GM21390 (cell line): ENCODE measurements around the gene PIBF1.
A peak's percentile ranks its signal among the peaks of the same experiment; 100 is the strongest.

ENCODE experiments used
- ATAC-seq: cut with Tn5 transposase; IDR thresholded peaks from one replicate; pipeline ENCODE4 v1.9.1; 2021; ENCODE audit not compliant: unreplicated experiment

PIBF1 gene

DNA sequence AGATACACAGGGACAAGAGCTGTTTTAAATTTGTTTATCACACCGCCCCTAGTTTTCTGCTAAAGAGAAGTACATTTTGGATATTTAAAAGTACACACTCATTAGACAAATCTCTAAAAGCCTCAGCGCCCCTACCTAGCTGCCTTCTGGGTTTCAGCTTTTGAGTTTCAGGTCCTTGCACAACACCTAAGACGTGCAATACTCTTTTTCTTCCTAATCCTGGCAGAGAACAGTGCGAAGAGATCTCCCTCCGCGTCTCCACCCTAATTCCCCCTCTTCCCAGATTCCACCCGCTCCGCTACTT lies 276.5 kb downstream of the PIBF1 start:
- peak; percentile 22 for ATAC-seq

DNA sequence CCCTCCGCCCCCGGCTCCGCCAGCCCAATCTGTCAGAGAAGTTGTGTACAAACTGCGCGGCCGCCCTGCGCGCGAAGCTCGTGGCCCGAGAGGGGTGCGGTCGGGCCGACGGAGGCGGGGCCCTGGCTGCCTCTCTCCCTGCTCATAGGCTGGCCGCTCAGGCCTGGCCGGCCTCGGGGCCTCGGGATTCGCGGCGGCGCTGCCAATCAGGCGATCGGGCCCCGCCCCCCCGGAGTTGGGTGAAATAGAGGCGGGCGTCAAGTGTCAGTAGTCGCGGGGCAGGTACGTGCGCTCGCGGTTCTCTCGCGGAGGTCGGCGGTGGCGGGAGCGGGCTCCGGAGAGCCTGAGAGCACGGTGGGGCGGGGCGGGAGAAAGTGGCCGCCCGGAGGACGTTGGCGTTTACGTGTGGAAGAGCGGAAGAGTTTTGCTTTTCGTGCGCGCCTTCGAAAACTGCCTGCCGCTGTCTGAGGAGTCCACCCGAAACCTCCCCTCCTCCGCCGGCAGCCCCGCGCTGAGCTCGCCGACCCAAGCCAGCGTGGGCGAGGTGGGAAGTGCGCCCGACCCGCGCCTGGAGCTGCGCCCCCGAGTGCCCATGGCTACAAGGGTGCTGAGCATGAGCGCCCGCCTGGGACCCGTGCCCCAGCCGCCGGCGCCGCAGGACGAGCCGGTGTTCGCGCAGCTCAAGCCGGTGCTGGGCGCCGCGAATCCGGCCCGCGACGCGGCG lies 277.0 kb downstream of the PIBF1 start, which contains the start of gene KLF5:
Gene KLF5, plus strand, starts transcription at position 270 of the 724 bp plus-strand sequence. Its CDS starts 323 bp downstream, at position 593.
- ATAC-seq = peak; percentile 93

DNA sequence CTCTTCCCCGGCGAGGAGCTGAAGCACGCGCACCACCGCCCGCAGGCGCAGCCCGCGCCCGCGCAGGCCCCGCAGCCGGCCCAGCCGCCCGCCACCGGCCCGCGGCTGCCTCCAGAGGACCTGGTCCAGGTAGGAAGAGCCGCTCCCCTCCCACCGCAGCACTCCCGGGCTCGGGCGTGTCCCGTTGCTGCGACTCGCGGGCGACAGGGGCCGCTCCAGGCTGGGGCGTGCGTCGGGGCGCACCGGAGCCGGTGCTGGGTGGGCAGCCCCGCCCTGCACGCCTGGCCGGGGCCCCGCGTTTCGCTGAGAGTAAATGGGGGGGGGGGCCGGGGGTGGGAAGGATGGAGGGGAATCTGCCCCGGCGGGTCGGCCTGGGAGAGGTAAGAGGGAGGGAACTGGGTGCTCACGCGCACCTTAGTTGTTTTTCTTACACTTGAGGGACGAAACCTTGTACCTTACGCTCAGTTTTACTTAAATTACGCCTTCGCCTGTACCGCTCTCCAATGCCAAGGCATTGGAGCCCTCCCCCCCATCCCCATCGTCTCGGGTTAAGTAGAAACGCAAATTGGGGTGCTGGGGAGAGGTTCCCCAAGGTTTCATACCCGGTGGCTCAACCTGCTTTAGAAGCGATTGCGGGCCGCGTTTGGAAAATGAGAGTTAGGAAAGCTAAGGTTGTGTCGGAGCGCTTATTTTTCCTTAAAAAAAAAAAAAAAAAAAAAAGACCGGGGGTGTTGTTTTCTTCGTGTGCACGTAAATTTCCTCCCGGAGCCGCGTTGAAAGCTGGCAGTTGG lies 277.7 kb downstream of the PIBF1 start:
- ATAC-seq = peak; percentile 47

DNA sequence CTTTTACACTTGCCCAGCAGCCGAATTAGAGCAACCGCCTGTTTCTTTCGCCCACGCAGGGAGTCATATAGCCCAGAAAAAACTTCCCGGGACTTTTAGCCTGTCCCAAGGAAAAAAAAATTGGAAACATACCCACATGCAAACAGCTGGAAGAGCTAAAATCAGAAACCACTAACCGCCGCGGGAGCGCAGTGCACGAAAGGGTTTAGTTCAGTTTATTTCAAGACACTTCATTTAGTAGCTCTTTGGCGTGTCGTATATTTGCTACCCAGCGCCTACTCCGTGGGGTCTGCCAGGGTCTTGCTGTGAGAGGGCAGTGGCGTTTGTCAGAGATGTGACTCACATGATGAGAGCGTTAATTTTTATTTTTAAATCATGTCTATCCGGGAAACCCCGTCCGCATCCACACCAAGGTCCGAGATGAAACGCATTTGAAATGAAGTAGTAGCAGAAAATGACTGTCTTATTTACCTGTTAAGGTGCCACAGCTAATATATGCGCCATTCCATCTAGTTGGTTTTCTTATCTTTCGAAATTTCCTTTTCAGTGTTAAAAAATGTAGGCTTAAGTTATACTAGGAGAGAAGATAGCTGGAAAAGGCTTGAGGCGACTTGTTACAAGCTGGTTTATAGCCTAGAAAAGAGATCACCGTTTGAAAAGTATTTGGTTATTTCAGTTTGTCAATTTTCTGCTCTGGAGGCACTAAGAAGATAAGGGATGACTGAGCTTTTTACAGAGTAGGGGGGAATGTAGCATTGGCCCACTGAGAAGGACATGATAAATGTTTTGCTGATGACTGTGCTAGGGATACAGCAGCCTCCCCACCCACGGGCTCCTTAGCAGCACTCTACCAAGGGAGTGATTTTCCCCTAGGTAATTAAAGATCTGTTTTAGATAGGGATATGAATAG lies 278.6 kb downstream of the PIBF1 start:
- no peak for ATAC-seq

DNA sequence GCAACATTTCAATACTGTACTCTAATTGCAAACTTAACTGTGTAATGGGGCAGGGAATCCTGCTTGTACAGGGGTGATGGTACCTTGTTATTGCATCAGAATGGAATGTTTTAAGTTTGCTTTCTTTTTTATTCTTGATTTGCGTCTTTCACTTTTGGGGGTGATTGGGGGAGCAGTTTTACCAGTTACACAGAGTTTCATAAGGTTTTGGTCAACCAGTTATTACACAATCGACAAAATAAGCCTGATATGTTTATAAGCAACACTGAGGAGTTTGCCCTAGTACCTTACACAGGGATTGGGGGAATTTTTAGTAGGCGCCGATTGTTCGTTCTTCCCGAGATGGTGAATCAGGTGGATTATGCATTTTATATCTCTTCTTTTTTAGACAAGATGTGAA lies 279.5 kb downstream of the PIBF1 start:
- no peak for ATAC-seq

DNA sequence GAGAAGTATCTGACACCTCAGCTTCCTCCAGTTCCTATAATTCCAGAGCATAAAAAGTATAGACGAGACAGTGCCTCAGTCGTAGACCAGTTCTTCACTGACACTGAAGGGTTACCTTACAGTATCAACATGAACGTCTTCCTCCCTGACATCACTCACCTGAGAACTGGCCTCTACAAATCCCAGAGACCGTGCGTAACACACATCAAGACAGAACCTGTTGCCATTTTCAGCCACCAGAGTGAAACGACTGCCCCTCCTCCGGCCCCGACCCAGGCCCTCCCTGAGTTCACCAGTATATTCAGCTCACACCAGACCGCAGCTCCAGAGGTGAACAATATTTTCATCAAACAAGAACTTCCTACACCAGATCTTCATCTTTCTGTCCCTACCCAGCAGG lies 279.9 kb downstream of the PIBF1 start:
- no peak for ATAC-seq

DNA sequence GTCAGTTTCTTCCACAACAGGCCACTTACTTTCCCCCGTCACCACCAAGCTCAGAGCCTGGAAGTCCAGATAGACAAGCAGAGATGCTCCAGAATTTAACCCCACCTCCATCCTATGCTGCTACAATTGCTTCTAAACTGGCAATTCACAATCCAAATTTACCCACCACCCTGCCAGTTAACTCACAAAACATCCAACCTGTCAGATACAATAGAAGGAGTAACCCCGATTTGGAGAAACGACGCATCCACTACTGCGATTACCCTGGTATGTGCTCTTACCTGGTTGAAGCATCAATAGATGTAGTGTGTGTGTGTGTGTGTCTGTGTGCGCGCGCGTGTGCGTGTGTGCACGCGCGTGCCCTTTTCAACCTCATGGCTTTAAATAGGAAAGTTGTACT lies 280.5 kb downstream of the PIBF1 start:
- ATAC-seq = no peak

DNA sequence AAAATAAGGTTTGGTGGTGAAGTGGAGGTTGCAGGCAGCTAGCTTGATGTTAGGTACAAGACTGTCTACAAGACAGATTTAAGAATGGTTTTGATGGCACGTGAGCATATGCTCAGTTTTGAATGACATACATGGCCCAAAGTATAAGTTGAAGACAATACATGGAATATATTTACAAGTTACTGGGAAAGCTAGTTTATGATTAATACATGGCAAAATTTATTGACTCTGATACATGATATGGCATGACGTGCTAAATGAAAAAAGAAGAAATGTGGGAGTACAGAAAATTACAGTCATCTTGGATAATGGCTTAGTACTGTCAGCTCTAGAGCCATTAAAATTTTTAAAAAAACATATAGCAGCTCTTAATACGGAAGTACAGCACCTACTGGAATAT lies 281.2 kb downstream of the PIBF1 start:
- ATAC-seq = no peak

DNA sequence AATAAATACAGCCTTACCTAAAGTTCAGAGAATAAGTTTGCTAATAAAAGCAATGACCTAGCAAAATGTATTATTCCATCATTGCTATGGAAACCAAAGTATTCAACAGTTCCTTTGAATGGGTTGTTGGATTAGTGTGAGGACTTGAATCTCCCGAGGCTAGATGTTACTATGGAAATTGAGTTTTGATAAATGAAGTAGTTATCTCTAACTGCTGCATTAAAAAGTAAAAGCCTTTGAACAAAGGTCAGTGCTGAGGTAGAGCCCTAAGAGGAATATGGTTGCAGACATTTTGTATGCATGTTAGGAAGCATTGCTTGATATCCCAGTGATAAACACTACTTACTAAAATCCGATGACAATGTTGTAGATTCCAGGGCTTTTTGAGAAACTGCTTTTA lies 283.1 kb downstream of the PIBF1 start:
- ATAC-seq = no peak

DNA sequence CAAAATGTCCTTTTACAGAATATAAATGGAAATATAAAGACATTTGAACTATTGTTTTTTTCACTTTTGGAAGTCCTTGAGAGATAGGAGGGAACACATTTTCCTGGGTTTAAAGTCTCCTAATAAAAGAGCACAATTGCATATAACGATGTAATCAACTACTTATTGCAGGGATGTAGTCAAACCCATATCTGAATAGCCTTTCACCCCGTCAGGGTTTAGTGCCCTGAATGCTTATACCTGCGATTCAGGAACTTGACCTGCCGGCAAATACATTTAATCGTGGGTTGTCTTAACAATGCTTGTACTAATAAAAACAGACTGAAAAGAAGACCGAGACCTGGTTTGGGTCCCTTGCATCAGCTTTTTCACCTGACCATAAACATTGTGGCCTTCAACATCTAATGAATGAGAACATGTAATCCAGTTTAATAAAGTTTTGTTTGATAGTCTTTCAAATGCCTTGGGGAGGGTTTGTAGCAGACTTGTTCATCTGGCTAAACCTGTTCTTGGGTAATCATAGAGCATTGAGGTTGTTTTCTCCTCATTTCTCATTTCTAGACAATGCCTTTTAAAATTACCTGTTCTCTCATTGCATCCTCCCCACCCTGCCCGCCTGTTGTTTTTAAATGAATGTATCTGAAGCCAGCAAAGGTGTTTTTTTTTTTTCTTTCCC lies 283.9 kb downstream of the PIBF1 start:
- ATAC-seq = no peak
